Dermis lymphatic vessel endothelial cell (primary cell): ENCODE results near the gene C14orf93. TPM values are rescaled to one million over a fixed set of nuclear protein-coding genes. Genes with fewer than 3 reads are reported as not detected.

Source experiments
- total RNA-seq: library from RNA; depleted of rRNA; stranded (reverse); fragments of >200 nt; gene quantifications from 2 replicates; pipeline ENCODE4 v1.2.1, GENCODE V29; 2014

Gene C14orf93
- 5.1 and 6.1 TPM in 2 replicates for total RNA-seq

GRCh38 chr14:23009939-23010726, at the start of gene C14orf93:
Gene C14orf93 (minus strand): TSS chr14:23010143. CDS start chr14:22999023, 11,120 bp downstream.

GRCh38 chr14:23056956-23057756, 47.2 kb upstream of the C14orf93 start, which contains the start of gene CDH24:
Gene CDH24 (minus strand): TSS chr14:23057520. CDS start chr14:23055733, 1,787 bp downstream.

GRCh38 chr14:23042162-23042965, 32.4 kb upstream of the C14orf93 start, which contains the start of gene PSMB11:
Gene PSMB11 (plus strand): TSS chr14:23042212. CDS start chr14:23042226, 14 bp downstream.

GRCh38 chr14:23034498-23035302, 24.8 kb upstream of the C14orf93 start, which contains the start of gene PSMB5:
Gene PSMB5 (minus strand): TSS chr14:23034900. CDS start chr14:23034881, 19 bp downstream.

GRCh38 chr14:22982477-22983245, 27.3 kb downstream of the C14orf93 start, which contains the start of gene AJUBA:
Gene AJUBA (minus strand): TSS chr14:22982551. CDS start chr14:22982266, 285 bp downstream.

Other genes starting within 250 kb of the C14orf93 start
- 41.2 and 63.3 TPM in 2 replicates for gene OXA1L, start 243.5 kb downstream of the C14orf93 start, total RNA-seq
- gene SLC7A7, start 194.7 kb downstream of the C14orf93 start, total RNA-seq = 4.1 and 5.3 TPM in 2 replicates
- gene MRPL52, start 180.3 kb downstream of the C14orf93 start, total RNA-seq = 34.1 and 35.0 TPM in 2 replicates
- 51.7 and 95.7 TPM in 2 replicates for gene MMP14, start 173.6 kb downstream of the C14orf93 start, total RNA-seq
- gene LRP10, start 138.4 kb downstream of the C14orf93 start, total RNA-seq = 40.7 and 42.5 TPM in 2 replicates
- under 0.01 TPM in 1 of 2 replicates, not detected in the other for gene REM2, start 126.9 kb downstream of the C14orf93 start, total RNA-seq
- gene RBM23, start 91.0 kb downstream of the C14orf93 start, total RNA-seq = 49.2 and 55.0 TPM in 2 replicates
- 34.6 and 42.8 TPM in 2 replicates for gene PRMT5, start 80.8 kb downstream of the C14orf93 start, total RNA-seq
- gene HAUS4, start 53.1 kb downstream of the C14orf93 start, total RNA-seq = 14.3 and 21.7 TPM in 2 replicates
- gene AJUBA, start 27.6 kb downstream of the C14orf93 start, total RNA-seq = 16.9 and 42.6 TPM in 2 replicates
- gene PSMB5, start 24.8 kb upstream of the C14orf93 start, total RNA-seq = 185 and 196 TPM in 2 replicates
- gene PSMB11, start 32.1 kb upstream of the C14orf93 start, total RNA-seq = not detected in 2 replicates
- gene CDH24, start 47.4 kb upstream of the C14orf93 start, total RNA-seq = 0.54 and 0.69 TPM in 2 replicates
- 44.0 and 56.1 TPM in 2 replicates for gene ACIN1, start 85.0 kb upstream of the C14orf93 start, total RNA-seq
- 43.2 and 50.3 TPM in 2 replicates for gene C14orf119, start 85.4 kb upstream of the C14orf93 start, total RNA-seq
- gene CIROP, start 94.8 kb upstream of the C14orf93 start, total RNA-seq = not detected in 2 replicates
- gene CEBPE, start 109.1 kb upstream of the C14orf93 start, total RNA-seq = not detected in 2 replicates
- 0.11 and 3.1 TPM in 2 replicates for gene SLC7A8, start 173.5 kb upstream of the C14orf93 start, total RNA-seq
- gene RNF212B, start 227.8 kb upstream of the C14orf93 start, total RNA-seq = not detected in 2 replicates